Measurements from ENCODE around the gene IQCH.

IQCH gene

DNA sequence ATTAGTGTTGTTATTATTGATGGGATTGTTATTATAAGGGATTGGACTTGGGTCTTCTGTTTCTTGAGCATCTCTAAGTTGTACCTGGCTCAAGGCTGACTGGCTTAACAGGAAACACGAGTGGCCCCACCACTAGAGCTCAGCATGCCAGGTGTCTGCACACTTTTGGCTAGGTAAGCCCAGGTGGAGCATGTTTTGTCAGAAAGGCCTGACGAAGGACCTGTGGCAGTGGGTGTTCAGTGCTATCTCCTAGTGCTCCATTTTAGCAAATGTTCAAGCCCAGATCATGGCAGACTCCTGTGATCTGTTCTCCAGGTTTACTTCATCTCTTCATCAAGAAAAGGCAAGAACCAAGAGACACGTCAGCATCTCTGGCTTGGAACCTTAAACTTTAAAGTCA is 291.3 kb downstream of the IQCH start:
- DNase-seq: no peak

- DNase-seq: no peak
These were observed 292.5 kb downstream of the IQCH start for GRCh38 chr15:67547064-67547463.

DNA sequence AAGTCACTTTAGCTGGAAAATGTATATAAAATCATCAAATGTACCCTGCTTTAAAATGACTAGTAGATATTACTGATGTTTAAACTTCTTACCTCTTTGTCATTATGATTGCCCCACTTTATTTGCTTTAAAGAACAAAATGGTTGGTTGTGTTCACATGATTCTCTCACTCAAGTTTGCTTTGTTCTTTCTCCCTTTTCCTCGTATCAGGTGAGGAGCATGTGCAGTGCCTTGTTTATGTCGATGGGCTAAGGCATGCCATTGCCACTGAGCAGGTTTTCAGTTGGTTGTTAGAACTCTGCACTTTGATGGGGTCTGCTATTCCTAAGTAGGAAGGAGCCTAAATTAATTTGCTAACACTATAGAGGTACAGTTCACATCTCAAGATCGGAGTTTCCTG is 293.2 kb downstream of the IQCH start:
- no peak for DNase-seq

DNA sequence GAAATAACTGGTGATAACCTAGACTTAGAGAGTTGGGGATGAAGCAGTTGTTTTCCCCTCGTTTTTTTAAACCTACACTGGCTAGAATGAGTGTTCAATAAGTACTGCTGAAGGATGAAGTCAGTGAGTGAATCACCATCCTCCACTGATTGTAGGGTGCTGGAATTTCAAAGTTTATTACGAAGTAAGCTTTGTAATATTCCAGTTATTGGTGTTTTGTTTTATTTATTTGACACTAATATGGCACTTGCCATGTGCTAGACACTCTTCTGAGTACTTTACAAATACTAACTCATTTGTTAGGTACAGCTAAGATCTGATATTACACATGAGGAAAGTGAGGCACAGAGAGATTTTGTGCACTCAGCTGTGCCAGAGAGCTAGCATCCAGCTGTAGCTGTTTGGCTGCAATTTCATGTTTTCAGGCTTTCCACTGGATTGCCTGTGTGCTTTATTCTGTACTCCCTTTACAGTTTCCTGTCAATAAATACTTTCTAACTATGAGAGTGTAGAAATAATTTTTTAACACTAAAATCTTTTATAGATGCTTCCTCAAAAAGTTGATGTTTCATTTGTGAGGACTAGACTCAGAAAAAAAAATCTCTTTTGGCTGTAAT is 293.8 kb downstream of the IQCH start:
- no peak for DNase-seq

- no peak for DNase-seq
These were observed 294.5 kb downstream of the IQCH start for GRCh38 chr15:67548862-67549651.

GRCh38 chr15:67549736-67550135 is 295.1 kb downstream of the IQCH start:
- DNase-seq: no peak

DNA sequence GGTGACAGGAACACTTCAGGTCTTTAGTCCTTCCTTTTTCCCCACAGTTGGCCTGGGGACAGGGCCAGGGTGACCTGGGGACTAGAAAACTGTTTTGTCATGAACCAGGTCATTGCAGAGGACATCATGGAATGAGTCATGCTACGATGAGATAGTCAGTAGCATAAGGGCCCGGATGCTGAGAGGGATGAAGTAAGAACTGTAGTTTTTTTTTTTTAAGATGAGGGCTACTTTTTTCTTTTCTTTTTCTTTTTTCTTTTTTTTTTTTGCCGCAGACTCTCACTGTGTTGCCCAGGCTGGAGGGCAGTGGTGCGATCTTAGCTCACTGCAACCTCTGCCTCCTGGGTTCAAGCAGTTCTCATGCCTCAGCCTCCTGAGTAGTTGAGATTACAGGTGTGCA is 295.9 kb downstream of the IQCH start:
- DNase-seq: no peak

DNA sequence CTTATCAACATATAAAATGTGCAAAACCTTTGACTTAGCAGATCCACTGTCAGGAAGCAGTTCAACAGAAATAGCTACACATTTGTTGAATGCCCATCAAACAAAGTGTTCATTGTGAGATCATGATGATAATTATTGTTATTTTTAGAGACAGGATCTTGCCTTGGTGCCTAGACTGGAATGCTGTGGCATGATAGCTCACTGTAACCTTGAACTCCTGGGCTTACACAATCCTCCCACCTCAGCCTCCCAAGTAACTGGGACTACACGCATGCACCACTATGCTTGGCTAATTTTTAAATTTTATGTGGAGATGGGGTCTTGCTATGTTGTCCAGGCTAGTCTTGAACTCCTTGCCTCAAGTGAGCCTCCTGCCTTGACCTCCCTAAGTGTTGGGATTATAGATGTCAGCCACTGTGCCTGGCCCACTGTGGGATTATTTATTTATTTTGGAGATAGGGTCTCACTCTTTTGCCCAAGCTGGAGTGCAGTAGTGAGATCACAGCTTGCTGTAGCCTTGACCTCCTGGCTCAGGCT is 296.7 kb downstream of the IQCH start:
- no peak for DNase-seq
